ENCODE measurements around the gene F10. TPM values are rescaled to one million over a fixed set of nuclear protein-coding genes. Genes with fewer than 3 reads are reported as not detected.

F10 gene
- total RNA-seq, 1 donor from 2014 or later: 12.3 TPM

DNA sequence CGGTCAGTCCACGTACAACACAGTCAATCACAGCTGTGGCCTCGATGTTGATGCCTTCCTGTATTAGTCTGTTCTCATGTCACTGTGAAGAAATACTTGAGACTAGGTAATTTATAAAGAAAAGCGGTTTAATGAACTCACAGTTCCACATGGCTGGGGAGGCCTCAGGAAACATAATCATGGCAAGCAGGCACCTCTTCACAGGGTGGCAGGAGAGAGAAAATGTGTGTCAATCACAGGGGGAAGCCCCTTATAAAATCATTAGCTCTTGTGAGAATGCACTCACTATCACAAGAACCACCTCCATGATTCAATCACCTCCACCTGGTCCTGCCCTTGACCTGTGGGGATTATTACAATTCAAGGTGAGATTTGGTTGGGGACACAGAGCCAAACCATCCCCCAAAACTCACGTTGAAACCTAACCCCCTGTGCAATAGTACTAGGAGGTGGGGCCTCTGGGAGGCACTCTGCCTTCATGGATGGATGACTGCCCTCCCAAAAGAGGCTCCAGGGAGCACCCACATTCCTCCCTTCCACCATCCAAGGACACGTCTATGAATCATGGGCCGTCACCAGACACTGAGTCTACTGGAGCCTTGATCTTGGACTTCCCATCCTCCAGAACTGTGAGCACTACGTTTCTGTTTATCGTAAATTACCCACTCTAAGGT lies 33.5 kb downstream of the F10 start:
- H3K9me3 Mint-ChIP-seq: peaks cover 5% of the 10 kb centered on the region
- H3K27me3 Mint-ChIP-seq (ENCODE audit: low read depth): peaks cover 30% of the 10 kb centered on the region
- DNase-seq (ENCODE audit: low spot score in 2 of 2, unreplicated experiment in 2 of 2): no peak
- TF ChIP-seq, protein P1, sequence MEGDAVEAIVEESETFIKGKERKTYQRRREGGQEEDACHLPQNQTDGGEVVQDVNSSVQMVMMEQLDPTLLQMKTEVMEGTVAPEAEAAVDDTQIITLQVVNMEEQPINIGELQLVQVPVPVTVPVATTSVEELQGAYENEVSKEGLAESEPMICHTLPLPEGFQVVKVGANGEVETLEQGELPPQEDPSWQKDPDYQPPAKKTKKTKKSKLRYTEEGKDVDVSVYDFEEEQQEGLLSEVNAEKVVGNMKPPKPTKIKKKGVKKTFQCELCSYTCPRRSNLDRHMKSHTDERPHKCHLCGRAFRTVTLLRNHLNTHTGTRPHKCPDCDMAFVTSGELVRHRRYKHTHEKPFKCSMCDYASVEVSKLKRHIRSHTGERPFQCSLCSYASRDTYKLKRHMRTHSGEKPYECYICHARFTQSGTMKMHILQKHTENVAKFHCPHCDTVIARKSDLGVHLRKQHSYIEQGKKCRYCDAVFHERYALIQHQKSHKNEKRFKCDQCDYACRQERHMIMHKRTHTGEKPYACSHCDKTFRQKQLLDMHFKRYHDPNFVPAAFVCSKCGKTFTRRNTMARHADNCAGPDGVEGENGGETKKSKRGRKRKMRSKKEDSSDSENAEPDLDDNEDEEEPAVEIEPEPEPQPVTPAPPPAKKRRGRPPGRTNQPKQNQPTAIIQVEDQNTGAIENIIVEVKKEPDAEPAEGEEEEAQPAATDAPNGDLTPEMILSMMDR (IDR thresholded peaks at IDR 0.05; ENCODE audit: unreplicated experiment): no peak
- peaks cover 14% of the 10 kb centered on the region for H3K4me1 Mint-ChIP-seq
- H3K4me3 Mint-ChIP-seq: no peak overlapping the region
- no peaks in the 10 kb centered on the region for H3K36me3 Mint-ChIP-seq
- no peak overlapping the region for H3K27ac Mint-ChIP-seq

DNA sequence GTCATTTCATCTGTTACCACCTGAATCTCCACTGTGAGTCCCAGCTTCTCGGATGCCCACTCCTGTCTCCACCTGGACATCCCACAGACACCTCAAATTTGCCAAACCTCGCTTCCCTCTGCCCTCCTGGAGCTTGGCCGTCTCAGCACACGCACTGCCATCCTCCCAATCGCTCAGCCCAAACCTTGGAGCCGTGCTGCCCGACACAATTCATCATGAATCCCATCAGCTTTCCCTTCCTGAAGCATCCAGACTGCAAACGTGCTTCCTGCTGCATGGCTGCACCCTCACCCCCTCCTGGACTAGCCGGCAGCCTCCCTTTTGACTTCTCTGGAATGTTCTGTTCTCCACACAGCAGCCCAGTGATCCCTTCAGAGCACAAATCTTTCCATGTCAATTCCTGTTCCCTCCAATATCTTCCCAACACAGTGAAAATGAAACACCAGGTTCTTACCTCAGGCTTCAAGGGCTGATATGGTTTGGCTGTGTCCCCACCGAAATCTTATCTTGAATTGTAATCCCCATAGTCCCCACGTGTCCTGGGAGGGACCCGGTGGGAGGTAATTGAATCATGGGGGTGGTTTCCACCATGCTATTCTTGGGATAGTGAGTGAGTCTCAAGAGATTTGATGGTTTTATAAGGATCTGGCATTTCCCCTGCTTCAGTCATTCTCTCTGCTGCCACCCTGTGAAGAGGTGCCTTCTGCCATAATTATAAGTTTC lies 34.8 kb downstream of the F10 start:
- no peak overlapping the region for H3K27ac Mint-ChIP-seq
- peaks cover 5% of the 10 kb centered on the region for H3K9me3 Mint-ChIP-seq
- H3K36me3 Mint-ChIP-seq: no peaks in the 10 kb centered on the region
- TF ChIP-seq, protein P1 (IDR thresholded peaks at IDR 0.05; ENCODE audit: unreplicated experiment): no peak
- peaks cover 24% of the 10 kb centered on the region for H3K27me3 Mint-ChIP-seq (ENCODE audit: low read depth)
- no peak for DNase-seq (ENCODE audit: low spot score in 2 of 2, unreplicated experiment in 2 of 2)
- peaks cover 10% of the 10 kb centered on the region for H3K4me1 Mint-ChIP-seq
- H3K4me3 Mint-ChIP-seq: no peak overlapping the region

DNA sequence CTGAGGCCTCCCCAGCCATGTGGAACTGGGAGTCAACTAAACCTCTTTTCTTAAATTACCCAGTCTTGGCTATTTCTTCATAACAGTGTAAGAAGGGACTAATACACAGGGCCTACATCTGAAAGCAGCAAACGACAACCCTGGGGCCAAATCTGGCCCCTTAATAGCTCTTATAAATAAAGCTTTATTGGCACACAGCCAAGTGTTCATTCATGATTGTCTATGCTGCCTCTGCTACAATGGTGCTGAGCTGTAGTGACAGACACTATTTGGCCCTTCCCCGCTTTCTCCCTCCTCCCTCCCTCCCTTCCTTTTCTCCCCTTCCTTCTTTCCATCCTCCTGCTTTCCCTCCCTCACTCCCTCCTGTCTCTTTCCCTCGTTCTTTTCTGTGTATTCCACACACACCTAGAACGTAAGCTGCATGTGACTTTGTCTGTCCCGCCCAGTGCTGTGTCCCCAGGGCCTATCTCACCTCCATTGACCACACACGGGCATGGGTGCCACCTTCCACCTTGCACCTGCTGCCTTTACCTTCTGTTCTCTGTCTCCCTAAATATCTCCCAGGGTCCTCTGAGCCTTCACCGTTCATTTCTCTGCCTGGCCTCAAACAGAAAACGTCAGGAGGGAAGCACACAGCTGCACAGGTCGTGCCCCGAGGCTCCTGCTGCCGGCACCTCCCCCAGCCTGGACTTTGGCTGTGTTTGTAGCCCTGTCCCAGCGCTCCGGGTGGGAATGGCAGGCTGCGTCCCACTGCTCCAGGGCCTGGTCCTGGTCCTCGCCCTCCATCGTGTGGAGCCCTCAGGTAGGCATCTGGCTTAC lies 35.5 kb downstream of the F10 start, which contains the start of gene PROZ:
Gene PROZ (plus strand): TSS at position 720 of the 819 bp plus-strand sequence. CDS start 13 bp downstream, at position 733.
- no peak for DNase-seq (ENCODE audit: low spot score in 2 of 2, unreplicated experiment in 2 of 2)
- Mint-ChIP-seq H3K27me3 (ENCODE audit: low read depth) (peaks cover 24% of the 10 kb centered on the region), H3K9me3 (peaks cover 5% of the 10 kb centered on the region), H3K27ac (no peak within 1 kb of the TSS), H3K36me3 (no peaks in the 10 kb centered on the region), H3K4me3 (no peak within 1 kb of the TSS), H3K4me1 (peaks cover 4% of the 10 kb centered on the region)
- TF ChIP-seq, protein P1 (IDR thresholded peaks at IDR 0.05; ENCODE audit: unreplicated experiment): no peak

DNA sequence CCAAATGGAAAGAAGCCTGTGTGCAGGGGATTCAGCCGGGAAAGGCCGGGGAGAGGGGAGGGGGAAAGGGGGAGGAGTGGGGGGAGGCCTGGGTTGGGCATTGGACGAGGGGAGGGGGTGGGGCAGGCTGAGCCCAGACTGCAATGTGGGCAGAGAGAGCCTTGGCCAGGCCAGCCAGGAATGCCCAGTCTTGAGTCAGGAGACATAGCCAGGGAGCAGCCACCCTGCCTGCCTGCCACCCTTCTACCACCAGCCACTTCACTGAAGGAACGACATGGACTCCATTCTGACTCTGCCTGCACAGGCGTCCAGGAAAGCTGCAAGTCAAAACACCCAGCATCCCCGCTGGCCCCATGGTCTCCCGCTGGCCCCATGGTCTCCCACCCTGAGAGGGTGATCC lies 36.3 kb downstream of the F10 start:
- no peak for DNase-seq (ENCODE audit: low spot score in 2 of 2, unreplicated experiment in 2 of 2)
- H3K27me3 Mint-ChIP-seq (ENCODE audit: low read depth): peaks cover 30% of the 10 kb centered on the region
- H3K36me3 Mint-ChIP-seq: no peaks in the 10 kb centered on the region
- H3K4me3 Mint-ChIP-seq: no peak overlapping the region
- H3K9me3 Mint-ChIP-seq: peaks cover 5% of the 10 kb centered on the region
- TF ChIP-seq, protein P1 (IDR thresholded peaks at IDR 0.05; ENCODE audit: unreplicated experiment): no peak
- no peak overlapping the region for H3K27ac Mint-ChIP-seq
- H3K4me1 Mint-ChIP-seq: peaks cover 7% of the 10 kb centered on the region

DNA sequence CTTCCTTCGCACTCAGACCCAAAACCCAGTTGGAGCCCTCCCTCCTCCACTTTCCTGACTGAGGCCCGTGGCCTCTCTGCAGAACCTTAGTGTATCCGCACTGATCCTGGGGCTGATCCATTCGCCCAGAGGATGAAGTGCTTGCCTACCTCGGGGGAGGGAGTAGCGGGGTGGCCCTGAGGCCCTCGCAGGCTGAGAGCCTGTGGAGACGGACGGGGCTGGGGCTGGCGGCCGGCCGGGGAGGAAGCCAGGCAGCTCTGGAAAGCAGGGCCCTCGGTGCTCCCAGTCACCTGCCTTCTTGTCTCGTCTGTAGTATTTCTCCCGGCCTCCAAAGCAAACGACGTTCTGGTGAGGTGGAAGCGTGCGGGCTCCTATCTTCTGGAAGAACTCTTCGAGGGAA lies 37.1 kb downstream of the F10 start:
- TF ChIP-seq, protein P1 (IDR thresholded peaks at IDR 0.05; ENCODE audit: unreplicated experiment): no peak
- Mint-ChIP-seq H3K4me1 (peaks cover 7% of the 10 kb centered on the region), H3K27ac (no peak overlapping the region), H3K36me3 (no peaks in the 10 kb centered on the region), H3K4me3 (no peak overlapping the region), H3K27me3 (ENCODE audit: low read depth) (peaks cover 37% of the 10 kb centered on the region), H3K9me3 (peaks cover 5% of the 10 kb centered on the region)
- no peak for DNase-seq (ENCODE audit: low spot score in 2 of 2, unreplicated experiment in 2 of 2)

Data from mesothelial cell of epicardium (in vitro differentiated cells).